Smooth muscle cell (in vitro differentiated cells): ENCODE measurements around the gene IRF2. TPM values are rescaled to one million over a fixed set of nuclear protein-coding genes. Genes with fewer than 3 reads are reported as not detected.

Source experiments
- DNase-seq: peaks from one replicate; lab custom pipeline; 2025; ENCODE audit not compliant: unreplicated experiment; lab: John Stamatoyannopoulos, UW
- H2AFZ ChIP-seq: fragments of 200-600 bp; sonication (generic); 2 replicates; pipeline ENCODE4 v1.6.0; 2016; ENCODE audit warnings: antibody characterized with exemption, low read depth, mild to moderate bottlenecking
- H3F3A ChIP-seq: fragments of 200-600 bp; sonication (generic); 2 replicates; pipeline ENCODE4 v1.6.0; 2017; ENCODE audit warnings: antibody characterized with exemption, low read depth
- H3K27ac ChIP-seq: fragments of 200-600 bp; sonication (generic); 2 replicates; pipeline ENCODE4 v1.5.1; 2016; ENCODE audit warnings: low read depth, mild to moderate bottlenecking
- H3K27me3 ChIP-seq: fragments of 200-600 bp; sonication (generic); 2 replicates; pipeline ENCODE4 v1.6.1; 2016; ENCODE audit warnings: low read depth, mild to moderate bottlenecking
- H3K36me3 ChIP-seq: fragments of 200-600 bp; sonication (generic); 2 replicates; pipeline ENCODE4 v1.5.1; 2016; ENCODE audit warnings: low read depth
- H3K4me1 ChIP-seq: fragments of 200-600 bp; sonication (generic); 2 replicates; pipeline ENCODE4 v1.5.1; 2016; ENCODE audit warnings: low read depth
- H3K4me2 ChIP-seq: fragments of 200-600 bp; sonication (generic); 2 replicates; pipeline ENCODE4 v1.6.0; 2016; ENCODE audit warnings: mild to moderate bottlenecking
- H3K4me3 ChIP-seq: fragments of 200-600 bp; sonication (generic); 2 replicates; pipeline ENCODE4 v1.5.1; 2016; ENCODE audit warnings: mild to moderate bottlenecking
- H3K79me2 ChIP-seq: fragments of 200-600 bp; sonication (generic); 2 replicates; pipeline ENCODE4 v1.6.0; 2016; ENCODE audit warnings: low read depth, mild to moderate bottlenecking
- H3K9ac ChIP-seq: fragments of 200-600 bp; sonication (generic); 2 replicates; pipeline ENCODE4 v1.6.0; 2016; ENCODE audit warnings: low read depth
- H3K9me3 ChIP-seq: fragments of 200-600 bp; sonication (generic); replicated peaks from 2 replicates; pipeline ENCODE4 v1.5.1; 2016; ENCODE audit warnings: low read depth
- H4K20me1 ChIP-seq: fragments of 200-600 bp; sonication (generic); 2 replicates; pipeline ENCODE4 v1.6.0; 2016; ENCODE audit warnings: low read depth
- WGBS: methylation state at CpG from one replicate; pipeline ENCODE4 v1.1.7; 2016; ENCODE audit warnings: low lambda C conversion rate; 5-methylcytosine and 5-hydroxymethylcytosine counted together
- polyA plus RNA-seq: library from polyadenylated mRNA; unstranded; fragments of >200 nt; fragmentation: Nextera tagmentation; extraction: Ambion mirVana; gene quantifications from 2 replicates; pipeline ENCODE4 v1.2.1, GENCODE V29; 2016
- total RNA-seq: library from RNA; depleted of rRNA; stranded (reverse); fragments of >200 nt; gene quantifications from 2 replicates; pipeline ENCODE4 v1.2.3, GENCODE V29; 2014
- TF ChIP-seq, protein P1 (sequence below): fragments of 200-600 bp; sonication (generic); IDR thresholded peaks from 2 replicates; pipeline ENCODE4 v1.5.1; 2017; ENCODE audit warnings: borderline replicate concordance, mild to moderate bottlenecking, antibody characterized with exemption; ENCODE audit not compliant: insufficient read depth, poor library complexity, severe bottlenecking

The IRF2 gene
- total and polyA plus RNA-seq, 2 experiments from 2014 or later: 10.2 to 21.6 TPM

DNA sequence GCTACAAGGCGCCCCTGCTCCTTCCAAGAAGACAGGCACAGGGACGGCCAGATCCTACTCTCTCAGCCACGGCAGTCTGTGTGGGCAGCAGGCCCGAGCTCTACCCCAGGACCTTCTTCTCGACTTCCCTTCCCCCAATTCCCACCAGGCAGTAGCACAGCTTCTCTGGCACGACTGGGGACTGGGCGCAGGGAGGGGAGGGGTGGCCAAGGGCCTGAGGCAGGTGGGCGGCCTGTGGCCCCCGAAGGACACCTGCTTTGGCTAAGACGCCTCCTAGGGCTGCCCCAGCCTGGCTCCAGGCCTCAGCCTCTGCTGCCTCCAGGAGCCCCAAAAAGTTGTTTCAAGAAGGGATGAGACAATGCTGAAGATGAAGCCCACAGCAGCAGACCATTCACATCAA, 24.2 kb upstream of the IRF2 start:
- TF ChIP-seq, protein P1, sequence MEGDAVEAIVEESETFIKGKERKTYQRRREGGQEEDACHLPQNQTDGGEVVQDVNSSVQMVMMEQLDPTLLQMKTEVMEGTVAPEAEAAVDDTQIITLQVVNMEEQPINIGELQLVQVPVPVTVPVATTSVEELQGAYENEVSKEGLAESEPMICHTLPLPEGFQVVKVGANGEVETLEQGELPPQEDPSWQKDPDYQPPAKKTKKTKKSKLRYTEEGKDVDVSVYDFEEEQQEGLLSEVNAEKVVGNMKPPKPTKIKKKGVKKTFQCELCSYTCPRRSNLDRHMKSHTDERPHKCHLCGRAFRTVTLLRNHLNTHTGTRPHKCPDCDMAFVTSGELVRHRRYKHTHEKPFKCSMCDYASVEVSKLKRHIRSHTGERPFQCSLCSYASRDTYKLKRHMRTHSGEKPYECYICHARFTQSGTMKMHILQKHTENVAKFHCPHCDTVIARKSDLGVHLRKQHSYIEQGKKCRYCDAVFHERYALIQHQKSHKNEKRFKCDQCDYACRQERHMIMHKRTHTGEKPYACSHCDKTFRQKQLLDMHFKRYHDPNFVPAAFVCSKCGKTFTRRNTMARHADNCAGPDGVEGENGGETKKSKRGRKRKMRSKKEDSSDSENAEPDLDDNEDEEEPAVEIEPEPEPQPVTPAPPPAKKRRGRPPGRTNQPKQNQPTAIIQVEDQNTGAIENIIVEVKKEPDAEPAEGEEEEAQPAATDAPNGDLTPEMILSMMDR: no peak
- Histone ChIP-seq H4K20me1 (no peaks in the 10 kb centered on the region), H3K9ac (no peak overlapping the region), H3K4me1 (no peaks in the 10 kb centered on the region), H3K27me3 (no peaks in the 10 kb centered on the region), H3K9me3 (no peaks in the 10 kb centered on the region), H3K79me2 (no peaks in the 10 kb centered on the region), H3K27ac (no peak overlapping the region), H3F3A (no peaks in the 10 kb centered on the region), H3K4me2 (no peak overlapping the region), H2AFZ (no peak overlapping the region), H3K36me3 (no peaks in the 10 kb centered on the region), H3K4me3 (no peak overlapping the region)
- 94% methylated on average over 10 of the region's 10 CpGs for WGBS
- DNase-seq: no peak

DNA sequence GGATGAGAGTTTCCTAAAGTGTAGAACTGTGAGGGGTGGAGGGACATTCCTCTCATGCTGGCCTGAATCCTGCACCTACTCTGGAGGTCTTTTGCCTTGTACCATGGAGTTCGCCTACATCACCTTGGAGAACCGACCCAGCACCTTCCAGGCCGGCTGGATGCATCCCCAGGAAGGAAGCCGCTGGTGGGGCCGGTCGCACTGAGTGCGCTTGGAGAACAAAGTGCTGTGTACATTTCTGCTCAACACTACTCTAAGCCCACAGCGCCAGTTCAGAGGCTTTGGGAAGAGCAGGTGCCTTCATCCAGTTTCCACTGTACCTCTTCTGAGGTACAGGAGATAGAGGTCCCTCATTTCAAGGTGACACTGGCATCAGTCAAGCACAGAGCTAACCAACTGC, 15.4 kb upstream of the IRF2 start:
- Histone ChIP-seq H3F3A (no peaks in the 10 kb centered on the region), H2AFZ (no peak overlapping the region), H3K27ac (no peak overlapping the region), H3K4me1 (no peaks in the 10 kb centered on the region), H3K79me2 (no peaks in the 10 kb centered on the region), H3K9me3 (no peaks in the 10 kb centered on the region), H3K4me2 (no peak overlapping the region), H3K27me3 (no peaks in the 10 kb centered on the region), H3K4me3 (no peak overlapping the region), H3K9ac (no peak overlapping the region), H4K20me1 (no peaks in the 10 kb centered on the region), H3K36me3 (no peaks in the 10 kb centered on the region)
- 97% methylated on average over 8 of the region's 8 CpGs for WGBS
- TF ChIP-seq, protein P1: no peak
- DNase-seq: no peak

DNA sequence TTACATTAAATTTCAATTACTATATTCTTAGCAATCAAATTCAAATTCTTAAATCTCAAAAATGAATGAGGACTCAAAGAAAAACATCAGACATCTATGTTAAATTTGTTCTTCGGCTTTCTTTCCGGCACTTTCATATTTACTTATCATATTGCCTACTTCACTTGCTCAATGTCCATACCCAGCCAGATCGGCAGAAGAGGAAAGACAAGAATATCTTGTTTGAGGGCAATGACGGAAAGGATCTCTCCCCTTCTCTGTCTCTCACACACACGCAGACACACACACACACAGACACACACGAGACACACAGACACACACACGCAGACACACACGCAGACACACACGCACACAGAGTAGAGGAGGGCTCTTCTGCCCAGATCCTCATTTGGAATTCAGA, 13.2 kb upstream of the IRF2 start:
- Histone ChIP-seq H2AFZ (no peak overlapping the region), H3K9ac (no peak overlapping the region), H3F3A (no peaks in the 10 kb centered on the region), H4K20me1 (no peaks in the 10 kb centered on the region), H3K9me3 (no peaks in the 10 kb centered on the region), H3K36me3 (no peaks in the 10 kb centered on the region), H3K4me1 (no peaks in the 10 kb centered on the region), H3K27me3 (no peaks in the 10 kb centered on the region), H3K4me2 (no peak overlapping the region), H3K79me2 (no peaks in the 10 kb centered on the region), H3K27ac (no peak overlapping the region), H3K4me3 (no peak overlapping the region)
- TF ChIP-seq, protein P1: no peak
- 90% methylated on average over 9 of the region's 9 CpGs for WGBS
- DNase-seq: no peak

DNA sequence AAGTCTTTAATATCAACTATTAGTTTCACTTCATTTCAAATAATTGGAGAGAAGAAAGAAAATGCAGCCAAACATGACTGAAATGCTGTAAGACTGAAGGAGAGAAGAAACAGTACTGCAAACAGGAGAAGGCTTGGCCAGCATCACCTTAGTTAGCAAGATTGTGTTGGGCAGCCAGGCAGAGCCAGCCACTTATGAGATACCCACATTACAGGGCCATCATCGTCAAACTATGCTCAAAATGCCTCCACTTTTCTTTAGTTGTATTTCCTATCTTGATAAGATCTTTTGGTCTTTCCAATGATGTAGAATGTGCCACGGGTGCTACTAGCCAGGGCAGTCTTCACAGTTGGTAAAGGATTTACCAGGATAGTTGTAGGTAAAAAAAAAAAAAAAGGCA, 10.9 kb upstream of the IRF2 start:
- TF ChIP-seq, protein P1: no peak
- H3K9ac ChIP-seq: no peak overlapping the region
- H3K36me3 ChIP-seq: no peaks in the 10 kb centered on the region
- H3K27me3 ChIP-seq: no peaks in the 10 kb centered on the region
- H3K27ac ChIP-seq: no peak overlapping the region
- no peak overlapping the region for H2AFZ ChIP-seq
- H3F3A ChIP-seq: no peaks in the 10 kb centered on the region
- DNase-seq: no peak
- H3K4me2 ChIP-seq: no peak overlapping the region
- no peaks in the 10 kb centered on the region for H4K20me1 ChIP-seq
- no peak overlapping the region for H3K4me3 ChIP-seq
- H3K79me2 ChIP-seq: no peaks in the 10 kb centered on the region
- H3K4me1 ChIP-seq: no peaks in the 10 kb centered on the region
- no peaks in the 10 kb centered on the region for H3K9me3 ChIP-seq
- WGBS: 95% methylated on average over 2 of the region's 2 CpGs
